ENCODE data around the gene KISS1.

The KISS1 gene

DNA sequence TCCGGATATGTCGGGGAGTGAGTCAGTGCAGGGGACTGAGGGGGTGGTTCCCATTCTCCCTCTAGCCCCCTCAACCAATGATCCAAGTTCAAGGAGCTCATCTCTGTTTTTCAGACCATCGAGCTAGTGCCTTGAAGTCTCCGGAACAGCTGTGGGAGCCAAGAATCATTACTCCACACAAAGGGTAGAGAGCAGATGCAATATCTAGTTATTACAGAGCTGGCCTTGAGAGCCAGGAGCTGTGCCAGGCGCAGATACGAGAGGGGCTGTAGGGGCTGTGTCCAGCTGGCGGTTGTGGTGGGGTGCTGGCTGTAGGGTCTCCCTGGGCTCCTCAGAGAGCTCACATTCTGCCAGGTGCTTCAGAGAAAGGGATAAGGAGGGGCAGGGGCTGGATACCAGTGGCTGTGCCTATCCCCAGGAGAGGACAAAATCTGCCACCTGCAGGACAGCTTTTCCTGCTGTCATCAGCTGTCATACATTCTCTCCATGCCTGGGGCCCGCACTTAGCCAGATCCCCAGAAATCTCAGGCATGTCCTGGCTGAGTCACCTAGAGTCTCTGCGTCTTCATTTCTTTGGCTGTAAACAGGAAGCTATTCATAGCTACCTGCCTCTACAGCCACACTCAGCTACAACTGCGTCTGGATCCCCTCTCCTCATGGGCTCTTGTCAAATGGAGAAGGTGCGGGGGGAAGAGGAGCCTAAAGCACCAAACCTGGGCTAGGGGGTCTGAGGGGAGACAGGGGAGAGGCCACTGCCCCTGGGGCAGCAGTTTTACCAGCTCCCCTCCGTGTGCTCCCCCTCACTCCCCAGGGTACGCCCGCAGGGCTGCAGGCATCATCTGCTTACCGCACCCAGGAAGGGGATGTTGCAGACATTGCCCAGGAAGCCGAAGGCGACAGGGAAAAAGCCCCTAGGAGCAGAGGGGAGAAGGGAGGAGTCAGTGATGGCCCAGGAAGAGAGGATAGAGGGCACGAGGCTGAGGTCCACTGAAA, 2.4 kb upstream of the KISS1 start:
- ChIA-PET POLR2A (interaction anchor here (1.1 kb wide), 1 partner anchor 8 kb away, joined by 3 read pairs; no protein-coding TSS in a partner anchor), CTCF (interaction anchor here (1.0 to 4.0 kb wide), 3 partner anchors 8 to 36 kb away, joined by 3 to 19 read pairs (median 4); no protein-coding TSS in a partner anchor)
- DNase-seq (ENCODE audit: extremely low spot score), result no peak
- no peak for TF ChIP-seq L3MBTL2 (conservative IDR thresholded peaks at IDR 0.05)
- TF ChIP-seq ZNF384 (IDR thresholded peaks at IDR 0.05), result no peak
- no peak for TF ChIP-seq ELF4 (IDR thresholded peaks at IDR 0.05)
- no peak for TF ChIP-seq ARNT (IDR thresholded peaks at IDR 0.05)
- no peak for TF ChIP-seq FOXM1 (IDR thresholded peaks at IDR 0.05; ENCODE audit: borderline replicate concordance)
- TF ChIP-seq SUZ12 (IDR thresholded peaks at IDR 0.05), result no peak
- no peak for TF ChIP-seq LEF1 (IDR thresholded peaks at IDR 0.05; ENCODE audit: borderline replicate concordance)
- no peak for TF ChIP-seq BHLHE40 (IDR thresholded peaks at IDR 0.05; ENCODE audit: borderline replicate concordance)

DNA sequence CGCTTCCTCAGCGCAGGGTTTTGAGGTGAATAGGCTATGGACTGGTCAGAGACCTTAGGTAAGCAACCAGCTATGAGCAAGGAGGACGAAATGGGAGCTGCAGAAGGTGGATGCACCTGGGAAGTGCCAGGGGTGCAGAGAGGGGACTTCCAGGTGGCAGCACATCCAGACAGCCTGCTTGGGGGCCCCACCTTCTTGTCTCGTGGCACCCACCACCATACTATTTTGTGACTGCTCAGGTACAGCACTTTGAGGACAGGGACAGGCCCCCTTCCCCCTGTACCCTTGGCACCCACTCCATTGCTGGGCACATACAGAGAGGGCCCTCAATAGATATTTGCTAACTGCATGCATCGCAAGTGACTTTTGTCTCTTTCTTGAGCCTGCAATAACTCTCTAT, 777 bp upstream of the KISS1 start:
- ChIA-PET CTCF (interaction anchor here (4.0 kb wide), 1 partner anchor 10 kb away, joined by 19 read pairs; no protein-coding TSS in a partner anchor), POLR2A (no interaction called here)
- TF ChIP-seq NFRKB (IDR thresholded peaks at IDR 0.05) (no peak), SUZ12 (IDR thresholded peaks at IDR 0.05) (no peak), FOXM1 (IDR thresholded peaks at IDR 0.05; ENCODE audit: borderline replicate concordance) (no peak), ZNF384 (IDR thresholded peaks at IDR 0.05) (no peak), SP1 (IDR thresholded peaks at IDR 0.05) (no peak), L3MBTL2 (conservative IDR thresholded peaks at IDR 0.05) (no peak), ARNT (IDR thresholded peaks at IDR 0.05) (no peak), HDGF (IDR thresholded peaks at IDR 0.05; ENCODE audit: borderline replicate concordance) (no peak), ELF4 (IDR thresholded peaks at IDR 0.05) (no peak), CTBP1 (IDR thresholded peaks at IDR 0.05; ENCODE audit: borderline replicate concordance) (no peak), FOXA1 (IDR thresholded peaks at IDR 0.05) (no peak), FOXK2 (IDR thresholded peaks at IDR 0.05) (no peak), LEF1 (IDR thresholded peaks at IDR 0.05; ENCODE audit: borderline replicate concordance) (no peak), TARDBP (IDR thresholded peaks at IDR 0.05) (no peak), BHLHE40 (IDR thresholded peaks at IDR 0.05; ENCODE audit: borderline replicate concordance) (no peak)
- TF ChIP-seq, protein P1, sequence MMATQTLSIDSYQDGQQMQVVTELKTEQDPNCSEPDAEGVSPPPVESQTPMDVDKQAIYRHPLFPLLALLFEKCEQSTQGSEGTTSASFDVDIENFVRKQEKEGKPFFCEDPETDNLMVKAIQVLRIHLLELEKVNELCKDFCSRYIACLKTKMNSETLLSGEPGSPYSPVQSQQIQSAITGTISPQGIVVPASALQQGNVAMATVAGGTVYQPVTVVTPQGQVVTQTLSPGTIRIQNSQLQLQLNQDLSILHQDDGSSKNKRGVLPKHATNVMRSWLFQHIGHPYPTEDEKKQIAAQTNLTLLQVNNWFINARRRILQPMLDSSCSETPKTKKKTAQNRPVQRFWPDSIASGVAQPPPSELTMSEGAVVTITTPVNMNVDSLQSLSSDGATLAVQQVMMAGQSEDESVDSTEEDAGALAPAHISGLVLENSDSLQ (IDR thresholded peaks at IDR 0.05), result no peak
- no peak for DNase-seq (ENCODE audit: extremely low spot score)

DNA sequence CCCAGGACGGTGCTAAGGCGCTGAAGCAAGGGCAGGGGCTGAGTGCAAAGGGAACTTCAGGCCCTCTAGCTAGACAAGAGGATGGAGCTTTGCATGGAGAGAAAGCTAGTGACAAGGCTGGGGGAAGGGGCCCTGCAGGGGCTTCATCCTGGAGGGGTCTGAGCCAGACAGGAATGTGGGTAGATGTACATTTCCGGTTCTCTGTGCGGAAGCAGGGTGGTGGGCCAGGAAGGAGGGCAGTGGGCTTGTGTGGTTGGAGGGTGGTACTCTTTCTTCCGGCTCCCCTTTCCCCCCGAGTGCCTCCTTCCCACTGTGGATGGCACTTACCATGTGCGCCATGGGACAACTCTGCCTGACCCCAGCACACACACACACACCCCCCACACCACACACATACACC, 1.5 kb downstream of the KISS1 start:
- CTCF ChIA-PET, result no interaction called here
- TF ChIP-seq LEF1 (IDR thresholded peaks at IDR 0.05; ENCODE audit: borderline replicate concordance) (no peak), CTBP1 (IDR thresholded peaks at IDR 0.05; ENCODE audit: borderline replicate concordance) (no peak), ELF4 (IDR thresholded peaks at IDR 0.05) (no peak)
- DNase-seq (ENCODE audit: extremely low spot score), result no peak
- POLR2A ChIA-PET, result no interaction called here

DNA sequence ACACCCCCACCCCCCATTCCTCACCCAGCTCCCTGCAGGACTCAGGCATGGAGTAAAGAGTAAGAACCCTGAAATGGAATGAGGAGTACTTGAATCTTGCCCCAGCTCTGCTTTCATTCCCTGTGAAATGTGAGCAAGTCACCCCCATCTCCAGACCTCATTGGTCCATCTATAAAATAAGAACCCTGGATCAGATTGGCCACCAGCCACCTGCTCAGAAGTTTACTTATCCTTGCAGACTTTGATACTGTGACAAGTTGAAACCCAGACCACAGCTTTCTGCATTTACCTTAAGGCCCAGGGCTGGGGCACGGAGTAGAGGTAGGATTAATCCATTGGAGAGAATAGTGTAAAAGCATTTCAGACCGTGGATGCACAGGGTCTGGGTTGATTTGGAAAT, 2.2 kb downstream of the KISS1 start:
- no peak for DNase-seq (ENCODE audit: extremely low spot score)
- POLR2A ChIA-PET, result no interaction called here
- CTCF ChIA-PET, result no interaction called here
- TF ChIP-seq ELF4 (IDR thresholded peaks at IDR 0.05) (no peak), BHLHE40 (IDR thresholded peaks at IDR 0.05; ENCODE audit: borderline replicate concordance) (no peak), ARNT (IDR thresholded peaks at IDR 0.05) (no peak), NFRKB (IDR thresholded peaks at IDR 0.05) (no peak), FOXA1 (IDR thresholded peaks at IDR 0.05) (no peak), HDGF (IDR thresholded peaks at IDR 0.05; ENCODE audit: borderline replicate concordance) (no peak), TARDBP (IDR thresholded peaks at IDR 0.05) (no peak), CTBP1 (IDR thresholded peaks at IDR 0.05; ENCODE audit: borderline replicate concordance) (no peak), FOXK2 (IDR thresholded peaks at IDR 0.05) (no peak), LEF1 (IDR thresholded peaks at IDR 0.05; ENCODE audit: borderline replicate concordance) (no peak), L3MBTL2 (conservative IDR thresholded peaks at IDR 0.05) (no peak), ZNF384 (IDR thresholded peaks at IDR 0.05) (no peak), SP1 (IDR thresholded peaks at IDR 0.05) (no peak)
- TF ChIP-seq, protein P1 (IDR thresholded peaks at IDR 0.05), result no peak

- POLR2A ChIA-PET, result no interaction called here
- TF ChIP-seq CTBP1 (IDR thresholded peaks at IDR 0.05; ENCODE audit: borderline replicate concordance) (no peak), BHLHE40 (IDR thresholded peaks at IDR 0.05; ENCODE audit: borderline replicate concordance) (no peak), NFRKB (IDR thresholded peaks at IDR 0.05) (no peak), SUZ12 (IDR thresholded peaks at IDR 0.05) (no peak), L3MBTL2 (conservative IDR thresholded peaks at IDR 0.05) (no peak), TARDBP (IDR thresholded peaks at IDR 0.05) (no peak)
- CTCF ChIA-PET, result interaction anchor here (1.3 to 2.4 kb wide), 2 partner anchors 14 to 29 kb away, joined by 5 to 9 read pairs; no protein-coding TSS in a partner anchor
- DNase-seq (ENCODE audit: extremely low spot score), result no peak
Measured at GRCh38 chr1:204192589-204193352, 3.5 kb downstream of the KISS1 start.

DNA sequence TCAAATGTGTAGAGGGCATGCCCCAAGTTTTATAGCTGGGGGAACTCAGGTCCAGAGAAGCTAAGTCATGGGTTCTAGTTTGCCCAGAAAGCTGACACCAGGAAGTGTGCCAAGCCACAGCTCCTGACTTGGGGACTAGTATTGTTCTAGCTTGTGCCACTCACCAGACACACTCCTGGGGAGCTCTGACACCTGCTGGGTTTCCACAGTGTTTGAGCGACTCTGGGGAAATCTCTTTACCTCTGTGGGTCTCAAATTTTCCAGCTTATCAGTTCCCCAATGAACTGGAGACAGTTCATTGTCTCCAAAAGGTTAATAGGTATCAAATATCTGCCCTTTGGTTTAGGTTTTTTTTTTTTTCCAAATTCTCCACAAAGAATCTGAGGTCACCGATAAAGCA, 4.2 kb downstream of the KISS1 start:
- TF ChIP-seq FOXK2 (IDR thresholded peaks at IDR 0.05) (no peak), ZNF384 (IDR thresholded peaks at IDR 0.05) (no peak), NFRKB (IDR thresholded peaks at IDR 0.05) (no peak), ARNT (IDR thresholded peaks at IDR 0.05) (no peak), LEF1 (IDR thresholded peaks at IDR 0.05; ENCODE audit: borderline replicate concordance) (no peak), HDGF (IDR thresholded peaks at IDR 0.05; ENCODE audit: borderline replicate concordance) (no peak), BHLHE40 (IDR thresholded peaks at IDR 0.05; ENCODE audit: borderline replicate concordance) (no peak), FOXM1 (IDR thresholded peaks at IDR 0.05; ENCODE audit: borderline replicate concordance) (no peak)
- TF ChIP-seq, protein P1 (IDR thresholded peaks at IDR 0.05), result no peak
- POLR2A ChIA-PET, result no interaction called here
- DNase-seq (ENCODE audit: extremely low spot score), result no peak
- CTCF ChIA-PET, result interaction anchor here (1.3 to 2.4 kb wide), 2 partner anchors 15 to 29 kb away, joined by 5 to 9 read pairs; no protein-coding TSS in a partner anchor

All from HEK293T (cell line).